HepG2 (cell line): Measurements from ENCODE around the gene PARK7. TPM values are rescaled to one million over a fixed set of nuclear protein-coding genes. Genes with fewer than 3 reads are reported as not detected.
A peak's percentile ranks its signal among the peaks of the same experiment; 100 is the strongest.

ENCODE experiments used
- ATF1 ChIP-seq: IDR thresholded peaks from 2 replicates; pipeline ENCODE4 v1.6.1; 2016; ENCODE audit warnings: mild to moderate bottlenecking, control low read depth
- ETV6 ChIP-seq: sonication (generic); formaldehyde crosslinking; conservative IDR thresholded peaks from 2 replicates; pipeline ENCODE4 v1.4.0; 2020; ENCODE audit warnings: missing genetic modification reagents
- GATAD2A ChIP-seq: IDR thresholded peaks from 2 replicates; pipeline ENCODE4 v1.6.1; 2016
- IKZF4 ChIP-seq: sonication (generic); formaldehyde crosslinking; IDR thresholded peaks from 2 replicates; pipeline ENCODE4 v1.5.1; 2020; ENCODE audit warnings: borderline replicate concordance, mild to moderate bottlenecking, low read depth, missing genetic modification reagents; ENCODE audit errors: not compliant biosample characterization
- MAFF ChIP-seq: IDR thresholded peaks from 2 replicates; pipeline ENCODE4 v1.6.1; 2011; ENCODE audit warnings: low read depth, low read length, improper control_type of control experiment
- NBN ChIP-seq: fragments of 450-650 bp; conservative IDR thresholded peaks from 2 replicates; pipeline ENCODE4 v1.6.1; 2017
- POLR2AphosphoS5 ChIP-seq: IDR thresholded peaks from 2 replicates; pipeline ENCODE4 v1.6.1; 2012; ENCODE audit warnings: low read depth, low read length
- RFXAP ChIP-seq: sonication (generic); formaldehyde crosslinking; IDR thresholded peaks from 2 replicates; pipeline ENCODE4 v1.4.0; 2020; ENCODE audit warnings: missing genetic modification reagents, borderline replicate concordance
- SIX4 ChIP-seq: sonication (generic); formaldehyde crosslinking; IDR thresholded peaks from 2 replicates; pipeline ENCODE4 v1.4.0; 2020; ENCODE audit warnings: missing genetic modification reagents
- STAG1 ChIP-seq: sonication (generic); formaldehyde crosslinking; IDR thresholded peaks from 2 replicates; pipeline ENCODE4 v1.4.0; 2020; ENCODE audit warnings: missing genetic modification reagents
- TGIF2 ChIP-seq: IDR thresholded peaks from 2 replicates; pipeline ENCODE4 v1.6.1; 2016; ENCODE audit warnings: control low read depth, missing compliant biosample characterization
- TOE1 ChIP-seq: sonication (generic); formaldehyde crosslinking; IDR thresholded peaks from 2 replicates; pipeline ENCODE4 v1.4.0; 2020; ENCODE audit warnings: mild to moderate bottlenecking, missing genetic modification reagents
- ZBTB8A ChIP-seq: sonication (generic); formaldehyde crosslinking; IDR thresholded peaks from 2 replicates; pipeline ENCODE4 v1.4.0; 2020; ENCODE audit warnings: mild to moderate bottlenecking, low read depth, missing genetic modification reagents, borderline replicate concordance
- ZMAT3 ChIP-seq: sonication (generic); formaldehyde crosslinking; conservative IDR thresholded peaks from 2 replicates; pipeline ENCODE4 v1.7.0; 2021; ENCODE audit warnings: missing genetic modification reagents
- ZMYM3 ChIP-seq: sonication (generic); formaldehyde crosslinking; IDR thresholded peaks from 2 replicates; pipeline ENCODE4 v1.5.1; 2020; ENCODE audit warnings: mild to moderate bottlenecking, missing genetic modification reagents
- ZNF121 ChIP-seq: sonication (generic); formaldehyde crosslinking; IDR thresholded peaks from 2 replicates; pipeline ENCODE4 v1.5.0; 2020; ENCODE audit warnings: mild to moderate bottlenecking, missing genetic modification reagents
- ZNF207 ChIP-seq: fragments of 450-650 bp; IDR thresholded peaks from 2 replicates; pipeline ENCODE4 v1.6.1; 2016; ENCODE audit warnings: antibody characterized with exemption, borderline replicate concordance
- ZNF343 ChIP-seq: sonication (generic); formaldehyde crosslinking; IDR thresholded peaks from 2 replicates; pipeline ENCODE4 v1.4.0; 2020; ENCODE audit warnings: mild to moderate bottlenecking, missing genetic modification reagents
- ZNF777 ChIP-seq: sonication (generic); formaldehyde crosslinking; IDR thresholded peaks from 2 replicates; pipeline ENCODE4 v1.4.0; 2020; ENCODE audit warnings: missing genetic modification reagents
- ZNF816 ChIP-seq: sonication (generic); formaldehyde crosslinking; IDR thresholded peaks from 2 replicates; pipeline ENCODE4 v1.8.0; 2022; ENCODE audit warnings: missing genetic modification reagents, mild to moderate bottlenecking, borderline replicate concordance
- ZSCAN25 ChIP-seq: sonication (generic); formaldehyde crosslinking; IDR thresholded peaks from 2 replicates; pipeline ENCODE4 v1.8.0; 2022; ENCODE audit warnings: mild to moderate bottlenecking, missing genetic modification reagents
- ZSCAN31 ChIP-seq: sonication (generic); formaldehyde crosslinking; IDR thresholded peaks from 2 replicates; pipeline ENCODE4 v1.5.0; 2020; ENCODE audit warnings: low read depth, mild to moderate bottlenecking, missing genetic modification reagents
- polyA plus RNA-seq, 8 experiments: library from polyadenylated mRNA; depleted of rRNA in 3 of 8; stranded (reverse) in 7 of 8; unstranded in 1 of 8; fragments of >200 nt; fragmentation: Illumina TruSeq in 4 of 8; extraction: Trizol in 4 of 8; gene quantifications; 2 replicates each; pipeline versions ENCODE4 v1.2.1 to v1.2.3, GENCODE V29; 2011 to 2016; ENCODE audit warnings: low read depth in 4 of 8, missing spikeins in 1 of 8, mixed read lengths in 1 of 8; ENCODE audit not compliant: insufficient read depth in 1 of 8
- total RNA-seq, 5 experiments: library from RNA; depleted of rRNA; stranded (reverse); fragments of >200 nt; fragmentation: Illumina TruSeq; extraction: Trizol; gene quantifications; 2 replicates each; pipeline ENCODE4 v1.2.3, GENCODE V29; 2016; ENCODE audit warnings: low read depth in 1 of 5
- TF ChIP-seq, protein P1 (sequence below): sonication (generic); formaldehyde crosslinking; IDR thresholded peaks from 2 replicates; pipeline ENCODE4 v1.8.0; 2023; ENCODE audit warnings: mild to moderate bottlenecking, missing genetic modification reagents
- TF ChIP-seq, protein P2 (sequence below): sonication (generic); formaldehyde crosslinking; IDR thresholded peaks from 2 replicates; pipeline ENCODE4 v1.4.0; 2020; ENCODE audit warnings: missing genetic modification reagents
- TF ChIP-seq, protein P3 (sequence below): IDR thresholded peaks from 2 replicates; pipeline ENCODE4 v1.6.1; 2018; ENCODE audit warnings: missing genetic modification reagents

Gene PARK7
- total and polyA plus RNA-seq, 2 of the 13 experiments (the other 11 are each of a cell fraction or from before 2014, with no cell fraction given), result 212 to 296 TPM

DNA sequence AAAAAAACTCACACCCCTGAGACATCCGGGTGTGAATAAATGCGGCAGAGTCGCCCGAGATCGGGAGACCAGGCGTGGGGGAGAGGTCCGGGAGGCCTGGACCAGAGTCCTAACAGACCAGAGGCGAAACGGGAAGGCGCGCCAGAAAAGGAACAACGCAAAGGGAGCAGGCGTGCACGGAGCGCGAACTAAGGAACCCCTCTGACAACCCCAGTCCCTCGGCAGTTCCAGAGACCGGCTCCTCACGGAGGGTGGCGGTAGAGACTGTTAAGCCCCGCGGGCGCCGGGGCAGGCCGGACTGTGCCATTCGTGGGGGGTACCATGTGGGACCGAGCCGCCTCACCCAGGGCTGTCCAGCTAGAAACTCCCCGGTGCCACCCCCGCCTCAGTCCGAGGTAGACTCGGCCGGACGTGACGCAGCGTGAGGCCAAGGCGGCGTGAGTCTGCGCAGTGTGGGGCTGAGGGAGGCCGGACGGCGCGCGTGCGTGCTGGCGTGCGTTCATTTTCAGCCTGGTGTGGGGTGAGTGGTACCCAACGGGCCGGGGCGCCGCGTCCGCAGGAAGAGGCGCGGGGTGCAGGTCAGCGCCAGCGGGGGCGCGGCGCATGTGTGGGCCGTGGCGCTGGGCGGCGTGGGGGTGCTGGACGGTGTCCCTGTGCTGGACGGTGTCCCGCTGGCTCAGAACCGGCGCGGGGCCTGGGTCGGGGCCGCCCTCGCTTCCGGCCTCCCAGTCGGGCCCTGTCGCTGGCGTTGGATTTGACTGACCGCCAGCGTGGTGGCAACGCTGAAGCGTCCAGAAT, at the start of gene PARK7 (continued):
- TF ChIP-seq, protein P1, sequence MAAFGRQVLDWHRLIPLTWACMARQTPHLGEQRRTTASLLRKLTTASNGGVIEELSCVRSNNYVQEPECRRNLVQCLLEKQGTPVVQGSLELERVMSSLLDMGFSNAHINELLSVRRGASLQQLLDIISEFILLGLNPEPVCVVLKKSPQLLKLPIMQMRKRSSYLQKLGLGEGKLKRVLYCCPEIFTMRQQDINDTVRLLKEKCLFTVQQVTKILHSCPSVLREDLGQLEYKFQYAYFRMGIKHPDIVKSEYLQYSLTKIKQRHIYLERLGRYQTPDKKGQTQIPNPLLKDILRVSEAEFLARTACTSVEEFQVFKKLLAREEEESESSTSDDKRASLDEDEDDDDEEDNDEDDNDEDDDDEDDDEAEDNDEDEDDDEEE (CRISPR knock-in tag), result peak; percentile 70; the same call in 1 of the 2 replicates
- TF ChIP-seq SIX4 (CRISPR knock-in tag), result no peak
- TF ChIP-seq MAFF, result peak; percentile 38; the same call in 1 of the 2 replicates
- peak; percentile 94 for TF ChIP-seq ZSCAN31 (CRISPR knock-in tag)
- peak; percentile 75 for TF ChIP-seq ATF1
- TF ChIP-seq IKZF4 (CRISPR knock-in tag), result no peak
- no peak for TF ChIP-seq ZNF207
- TF ChIP-seq ZSCAN25 (CRISPR knock-in tag), result peak; percentile 74
- no peak; the same call in 1 of the 2 replicates for TF ChIP-seq ZBTB8A (CRISPR knock-in tag)
- no peak for TF ChIP-seq NBN
- no peak for TF ChIP-seq RFXAP (CRISPR knock-in tag)
- peak; percentile 94 for TF ChIP-seq POLR2AphosphoS5
- TF ChIP-seq ZNF816 (CRISPR knock-in tag), result peak; percentile 87
- peak; percentile 81; the same call in 1 of the 2 replicates for TF ChIP-seq ETV6 (CRISPR knock-in tag)
- TF ChIP-seq ZNF343, result peak; percentile 94
- peak; percentile 36; the same call in 1 of the 2 replicates for TF ChIP-seq TGIF2 (CRISPR knock-in tag)
- TF ChIP-seq, protein P2, sequence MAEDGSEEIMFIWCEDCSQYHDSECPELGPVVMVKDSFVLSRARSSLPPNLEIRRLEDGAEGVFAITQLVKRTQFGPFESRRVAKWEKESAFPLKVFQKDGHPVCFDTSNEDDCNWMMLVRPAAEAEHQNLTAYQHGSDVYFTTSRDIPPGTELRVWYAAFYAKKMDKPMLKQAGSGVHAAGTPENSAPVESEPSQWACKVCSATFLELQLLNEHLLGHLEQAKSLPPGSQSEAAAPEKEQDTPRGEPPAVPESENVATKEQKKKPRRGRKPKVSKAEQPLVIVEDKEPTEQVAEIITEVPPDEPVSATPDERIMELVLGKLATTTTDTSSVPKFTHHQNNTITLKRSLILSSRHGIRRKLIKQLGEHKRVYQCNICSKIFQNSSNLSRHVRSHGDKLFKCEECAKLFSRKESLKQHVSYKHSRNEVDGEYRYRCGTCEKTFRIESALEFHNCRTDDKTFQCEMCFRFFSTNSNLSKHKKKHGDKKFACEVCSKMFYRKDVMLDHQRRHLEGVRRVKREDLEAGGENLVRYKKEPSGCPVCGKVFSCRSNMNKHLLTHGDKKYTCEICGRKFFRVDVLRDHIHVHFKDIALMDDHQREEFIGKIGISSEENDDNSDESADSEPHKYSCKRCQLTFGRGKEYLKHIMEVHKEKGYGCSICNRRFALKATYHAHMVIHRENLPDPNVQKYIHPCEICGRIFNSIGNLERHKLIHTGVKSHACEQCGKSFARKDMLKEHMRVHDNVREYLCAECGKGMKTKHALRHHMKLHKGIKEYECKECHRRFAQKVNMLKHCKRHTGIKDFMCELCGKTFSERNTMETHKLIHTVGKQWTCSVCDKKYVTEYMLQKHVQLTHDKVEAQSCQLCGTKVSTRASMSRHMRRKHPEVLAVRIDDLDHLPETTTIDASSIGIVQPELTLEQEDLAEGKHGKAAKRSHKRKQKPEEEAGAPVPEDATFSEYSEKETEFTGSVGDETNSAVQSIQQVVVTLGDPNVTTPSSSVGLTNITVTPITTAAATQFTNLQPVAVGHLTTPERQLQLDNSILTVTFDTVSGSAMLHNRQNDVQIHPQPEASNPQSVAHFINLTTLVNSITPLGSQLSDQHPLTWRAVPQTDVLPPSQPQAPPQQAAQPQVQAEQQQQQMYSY, result no peak
- peak; percentile 59 for TF ChIP-seq STAG1 (CRISPR knock-in tag)
- no peak; the same call in 1 of the 2 replicates for TF ChIP-seq GATAD2A (CRISPR knock-in tag)
- no peak for TF ChIP-seq TOE1 (CRISPR knock-in tag)
- TF ChIP-seq ZMAT3, result 0 out of 2 replicates have a peak, but pooled peaks have one; percentile 61
- TF ChIP-seq ZNF121, result peak; percentile 51; the same call in 1 of the 2 replicates
- TF ChIP-seq ZNF777 (CRISPR knock-in tag), result peak; percentile 87
- TF ChIP-seq ZMYM3 (CRISPR knock-in tag), result no peak
- TF ChIP-seq, protein P3, sequence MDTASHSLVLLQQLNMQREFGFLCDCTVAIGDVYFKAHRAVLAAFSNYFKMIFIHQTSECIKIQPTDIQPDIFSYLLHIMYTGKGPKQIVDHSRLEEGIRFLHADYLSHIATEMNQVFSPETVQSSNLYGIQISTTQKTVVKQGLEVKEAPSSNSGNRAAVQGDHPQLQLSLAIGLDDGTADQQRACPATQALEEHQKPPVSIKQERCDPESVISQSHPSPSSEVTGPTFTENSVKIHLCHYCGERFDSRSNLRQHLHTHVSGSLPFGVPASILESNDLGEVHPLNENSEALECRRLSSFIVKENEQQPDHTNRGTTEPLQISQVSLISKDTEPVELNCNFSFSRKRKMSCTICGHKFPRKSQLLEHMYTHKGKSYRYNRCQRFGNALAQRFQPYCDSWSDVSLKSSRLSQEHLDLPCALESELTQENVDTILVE (CRISPR knock-in tag), result peak; percentile 22; the same call in 1 of the 2 replicates
